NK-92 (cell line): ENCODE measurements around the gene RPS6KA5.
"Not testable (repeated sequence)": the region's sequence is repeated elsewhere in the genome, so short reads cannot be mapped to it uniquely, and the experiment has no call there.

ENCODE experiments used
- DNase-seq: peaks from one replicate; lab custom pipeline; 2025; ENCODE audit not compliant: unreplicated experiment; lab: John Stamatoyannopoulos, UW

RPS6KA5 gene

DNA sequence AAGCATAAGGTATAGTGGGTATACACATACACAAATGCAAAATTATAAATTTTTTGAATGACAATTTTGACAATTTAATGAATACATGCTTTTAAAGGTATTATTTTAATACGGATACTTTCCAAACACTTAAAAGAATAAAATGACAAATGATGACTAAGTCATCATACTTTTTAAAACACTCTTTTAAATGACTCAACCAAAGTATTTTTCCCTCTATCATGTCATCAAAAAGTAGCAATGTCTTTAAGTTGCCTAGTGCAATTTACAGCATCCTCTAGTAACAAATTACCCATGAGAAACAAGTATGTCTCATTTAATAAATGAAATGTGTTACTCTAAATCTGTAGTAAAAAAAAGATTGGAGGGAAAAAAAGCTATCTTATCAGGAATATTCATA lies 73.3 kb downstream of the RPS6KA5 start:
- DNase-seq = no peak

DNA sequence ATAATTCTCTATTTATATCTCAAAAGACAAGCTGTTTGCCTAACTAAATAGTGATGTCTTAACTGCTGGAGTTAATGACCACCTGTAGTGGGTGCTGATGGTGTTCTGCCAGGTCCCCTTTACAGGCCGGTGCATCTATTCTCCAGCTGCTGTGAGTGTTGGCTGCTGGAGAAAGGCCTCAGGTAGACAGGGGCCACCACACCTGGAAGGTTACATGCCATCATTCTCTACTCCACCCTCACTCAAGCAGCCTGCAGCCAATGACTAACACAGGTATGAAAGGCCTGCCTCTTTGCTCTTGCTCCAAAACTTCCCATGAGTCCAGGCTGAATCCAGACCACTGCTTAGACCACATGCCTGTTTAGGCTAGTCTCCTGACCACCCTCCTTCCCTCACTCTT lies 73.9 kb downstream of the RPS6KA5 start:
- no peak for DNase-seq

DNA sequence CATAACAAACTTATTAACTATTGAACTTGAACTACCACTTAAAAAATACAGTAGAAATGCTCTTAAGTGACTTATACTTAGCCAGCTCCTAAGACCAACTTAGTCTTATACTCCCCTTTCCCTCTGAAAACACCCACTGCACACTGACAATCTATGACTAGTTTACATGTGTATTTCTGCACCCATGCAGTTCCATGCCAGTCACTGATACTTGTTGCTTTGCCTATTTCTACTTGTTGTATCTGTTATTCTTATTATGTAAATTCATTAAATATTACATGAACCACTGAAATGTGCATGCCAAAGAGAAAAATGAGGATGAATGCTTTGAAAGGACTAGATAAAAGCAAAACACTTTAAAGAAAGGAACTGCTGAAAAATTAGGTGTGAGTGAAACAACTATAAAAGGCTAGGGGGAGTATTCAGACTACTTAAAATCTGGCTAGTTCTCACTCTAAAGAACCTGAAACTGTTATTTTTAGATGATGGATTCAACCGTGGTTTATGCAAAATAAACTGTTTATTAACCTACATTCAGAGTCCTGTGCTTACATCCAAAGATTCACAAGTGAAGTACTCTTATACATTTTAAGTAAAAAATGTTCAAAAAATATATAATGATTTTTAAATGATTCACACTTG lies 74.7 kb downstream of the RPS6KA5 start:
- no peak for DNase-seq

DNA sequence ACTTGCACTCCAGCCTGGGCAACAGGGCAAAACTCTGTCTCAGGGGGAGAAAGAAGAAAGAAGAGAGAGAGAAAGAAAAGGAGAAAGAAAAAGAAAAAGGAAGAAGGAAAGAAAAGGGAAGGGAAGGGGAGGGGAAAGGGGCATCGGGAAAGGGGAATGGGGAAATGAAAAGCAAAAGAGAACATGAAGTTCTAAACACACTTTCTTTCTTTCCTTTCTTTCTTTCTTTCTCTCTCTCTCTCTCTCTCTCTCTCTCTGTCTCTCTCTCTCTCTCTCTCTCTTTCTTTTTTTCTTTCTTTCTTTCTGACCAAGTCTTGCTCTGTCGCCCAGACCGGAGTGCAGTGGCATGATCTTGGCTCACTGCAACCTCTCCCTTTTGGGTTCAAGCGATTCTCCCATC lies 76.9 kb downstream of the RPS6KA5 start:
- no peak for DNase-seq

DNA sequence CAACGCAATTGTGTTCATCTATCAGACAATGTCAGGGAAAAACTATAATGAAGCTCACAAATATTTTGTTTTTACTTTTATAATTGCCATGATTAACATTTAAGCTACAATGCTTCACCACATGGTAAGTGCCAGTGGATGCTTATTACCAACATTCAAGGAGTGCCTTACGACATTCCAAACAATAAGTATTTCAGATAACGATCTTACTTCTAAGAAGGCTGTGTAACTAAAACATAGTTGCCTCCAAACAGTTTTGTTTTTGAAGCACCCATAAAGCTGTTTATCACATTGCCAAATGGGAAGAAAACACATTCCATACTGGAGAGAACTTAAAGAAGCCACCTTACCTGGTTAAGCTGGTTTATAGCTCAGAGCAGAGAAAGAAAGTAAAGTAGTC lies 78.8 kb downstream of the RPS6KA5 start:
- DNase-seq = no peak

DNA sequence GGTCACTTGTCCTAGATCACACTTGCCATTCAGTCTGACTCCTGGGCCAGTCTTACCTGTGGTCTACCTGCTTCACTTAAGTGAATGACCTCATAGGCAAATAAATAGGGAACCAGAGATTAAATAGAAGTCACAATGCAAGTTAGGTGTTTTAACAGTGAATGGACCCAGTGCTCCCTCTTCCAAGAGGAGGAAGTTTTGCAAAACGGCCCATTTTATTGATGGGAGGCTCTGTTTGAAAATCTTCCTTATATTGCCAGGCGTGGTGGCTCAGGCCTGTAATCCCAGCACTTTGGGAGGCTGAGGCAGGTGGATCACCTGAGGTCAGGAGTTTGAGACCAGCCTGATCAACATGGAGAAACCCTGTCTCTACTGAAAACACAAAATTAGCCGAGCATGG lies 79.8 kb downstream of the RPS6KA5 start:
- DNase-seq = not testable (repeated sequence)

DNA sequence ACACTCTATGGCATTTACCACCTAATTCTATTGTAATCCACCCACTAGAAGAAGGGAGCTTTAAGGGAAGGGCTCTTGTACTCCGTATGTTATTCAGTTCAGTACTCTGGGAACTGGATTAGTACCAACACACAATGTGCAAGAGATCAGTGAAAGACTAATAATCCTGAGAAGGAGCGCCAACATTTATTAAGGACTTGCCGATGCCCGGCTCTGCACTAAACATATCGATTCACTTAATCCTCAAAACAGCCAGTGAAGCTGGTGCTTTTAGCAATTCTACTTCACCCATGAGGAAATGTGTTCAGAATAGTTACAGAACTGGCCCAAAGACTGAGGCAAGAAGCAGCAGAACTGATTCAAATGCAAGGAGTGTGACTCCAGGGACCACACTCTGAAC lies 80.9 kb downstream of the RPS6KA5 start:
- DNase-seq = no peak

DNA sequence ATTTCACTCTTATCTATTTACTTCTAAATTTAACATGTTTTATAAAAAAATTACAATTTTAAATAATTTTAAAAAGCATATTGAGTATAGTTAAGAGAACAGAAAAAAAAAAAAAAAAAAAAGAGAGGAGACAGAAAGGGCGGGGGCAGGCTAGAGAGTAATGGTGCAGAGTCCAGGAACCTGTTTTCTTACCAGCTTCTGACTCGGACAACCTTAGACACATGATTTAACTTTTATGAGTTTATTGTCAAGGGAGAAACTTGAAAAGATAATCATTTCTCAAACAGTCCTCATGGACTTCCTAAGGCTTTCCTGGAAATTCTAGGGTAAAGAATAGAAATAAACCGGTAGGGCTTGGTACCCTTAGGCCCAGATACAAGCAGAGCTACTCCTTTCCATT lies 84.3 kb downstream of the RPS6KA5 start:
- DNase-seq = no peak

DNA sequence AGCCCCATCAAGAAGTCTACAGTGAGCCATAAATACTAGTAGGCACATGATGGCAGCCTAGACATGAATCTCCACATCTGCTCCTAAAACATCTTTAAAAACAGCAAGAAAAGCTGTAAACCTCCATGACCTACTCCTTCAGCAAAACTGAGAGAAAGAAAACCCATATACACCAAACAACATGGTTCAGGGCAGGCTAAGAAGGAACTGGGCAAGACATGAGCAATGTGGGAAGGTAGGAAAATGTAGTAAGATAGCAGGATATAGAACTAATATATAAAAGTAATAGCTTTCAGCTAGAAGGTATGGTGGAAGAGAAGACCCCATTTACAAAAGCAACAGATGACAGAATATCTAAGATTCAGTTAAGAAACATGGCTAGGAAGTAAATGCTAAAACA lies 88.8 kb downstream of the RPS6KA5 start:
- no peak for DNase-seq

DNA sequence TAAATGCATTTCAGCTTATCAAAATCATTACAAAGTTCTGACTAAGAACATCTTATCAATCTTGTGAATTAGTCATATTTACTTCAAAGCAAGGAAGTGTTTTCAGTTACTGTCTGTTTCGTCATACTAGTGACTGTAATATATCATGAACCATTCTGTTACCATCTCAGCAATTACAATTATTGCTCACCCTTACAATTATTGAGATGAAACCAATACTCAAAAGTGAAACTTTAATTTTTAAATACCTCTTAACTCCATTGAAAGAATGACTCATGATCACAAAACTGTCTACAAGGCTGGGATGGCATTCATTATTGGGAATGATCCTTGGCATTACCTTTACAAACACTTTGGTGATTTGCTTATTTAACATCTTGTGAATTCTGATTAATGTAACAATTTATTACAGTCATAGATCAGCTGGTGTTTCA lies 90.3 kb downstream of the RPS6KA5 start:
- DNase-seq = no peak

DNA sequence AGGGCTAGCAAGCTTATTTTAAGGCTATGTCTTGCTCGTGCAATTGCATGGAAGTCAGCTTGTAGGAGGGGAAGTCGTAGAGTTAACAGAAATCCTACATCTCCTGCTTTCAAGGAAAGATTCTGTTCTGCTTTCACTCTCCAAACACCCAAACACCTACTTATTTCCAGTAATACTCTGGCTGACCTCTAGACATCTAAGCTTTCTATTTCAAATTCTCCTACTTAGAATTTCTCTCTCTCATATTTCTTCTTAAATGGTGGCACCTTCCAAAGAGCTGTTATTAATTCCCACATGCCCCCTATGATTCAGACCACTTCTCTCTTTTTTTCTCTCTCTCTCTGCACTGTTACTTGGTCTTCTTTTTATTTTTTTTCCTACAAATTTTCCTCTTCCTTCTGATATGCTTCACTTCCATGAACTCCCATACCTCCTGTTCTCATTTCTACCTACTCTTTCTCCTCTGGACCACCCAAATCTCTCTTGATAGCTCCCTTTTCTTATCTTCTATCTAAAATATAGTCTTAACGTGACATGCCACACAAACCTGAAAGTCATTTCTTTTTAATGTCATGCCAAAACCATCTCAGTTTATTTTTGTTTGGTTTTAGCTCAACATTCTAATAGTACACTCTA lies 90.8 kb downstream of the RPS6KA5 start:
- DNase-seq = no peak

DNA sequence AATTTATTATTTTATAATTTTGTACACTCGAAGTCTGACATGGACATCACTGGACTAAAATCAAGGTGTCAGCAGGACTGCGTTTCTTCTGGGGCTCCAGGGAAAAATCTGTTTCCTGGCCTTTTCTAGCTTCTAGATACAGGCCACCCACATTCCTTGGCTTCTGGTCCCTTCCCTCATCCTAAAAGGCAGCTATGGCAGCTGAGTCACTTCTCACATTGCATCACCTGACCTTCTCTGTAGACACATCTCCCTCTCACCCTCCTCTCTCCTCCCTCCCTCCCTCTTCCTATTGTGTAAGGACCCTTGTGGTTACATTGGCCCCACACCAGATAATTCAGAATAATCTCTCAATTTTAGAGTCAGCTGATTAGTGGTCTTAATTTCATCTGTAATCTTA lies 92.4 kb downstream of the RPS6KA5 start:
- no peak for DNase-seq

DNA sequence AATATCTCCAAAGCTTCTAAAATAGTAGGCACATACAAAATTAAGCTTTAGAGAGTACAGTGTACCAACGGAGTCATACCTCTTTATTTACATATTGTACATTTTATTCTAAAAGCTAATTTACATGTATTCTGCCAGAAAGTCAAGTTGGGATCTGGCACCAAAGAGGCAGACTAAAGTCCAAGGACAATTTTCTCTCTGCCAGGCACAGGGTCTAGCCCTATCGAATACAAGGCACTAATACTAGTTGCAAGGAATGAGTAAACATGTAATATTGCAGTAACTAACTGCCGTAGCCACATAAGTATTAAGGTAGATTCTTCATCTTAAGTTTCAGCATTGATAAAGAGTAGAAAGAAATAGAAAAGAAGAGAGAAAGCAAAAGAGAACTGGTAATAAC lies 93.9 kb downstream of the RPS6KA5 start:
- no peak for DNase-seq

DNA sequence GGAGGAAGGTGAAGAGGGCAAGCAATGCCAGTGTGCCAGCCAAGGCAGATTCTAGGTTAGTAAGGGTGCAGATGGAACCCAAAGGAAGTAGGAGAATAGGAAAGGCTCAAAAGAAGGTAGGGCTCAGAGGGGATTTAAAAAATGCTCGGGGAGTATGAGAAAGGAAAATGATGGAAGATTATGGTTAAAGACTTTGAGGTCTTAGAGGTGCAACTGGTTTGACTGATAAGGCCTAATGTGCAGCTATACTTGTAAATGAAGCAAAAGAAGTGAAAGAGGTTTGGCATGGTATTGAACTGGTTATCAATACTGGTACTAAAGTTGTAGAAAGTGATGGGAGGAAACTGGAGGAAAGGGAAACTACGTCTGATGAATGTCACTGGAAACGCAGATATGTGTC lies 94.7 kb downstream of the RPS6KA5 start:
- DNase-seq = no peak

DNA sequence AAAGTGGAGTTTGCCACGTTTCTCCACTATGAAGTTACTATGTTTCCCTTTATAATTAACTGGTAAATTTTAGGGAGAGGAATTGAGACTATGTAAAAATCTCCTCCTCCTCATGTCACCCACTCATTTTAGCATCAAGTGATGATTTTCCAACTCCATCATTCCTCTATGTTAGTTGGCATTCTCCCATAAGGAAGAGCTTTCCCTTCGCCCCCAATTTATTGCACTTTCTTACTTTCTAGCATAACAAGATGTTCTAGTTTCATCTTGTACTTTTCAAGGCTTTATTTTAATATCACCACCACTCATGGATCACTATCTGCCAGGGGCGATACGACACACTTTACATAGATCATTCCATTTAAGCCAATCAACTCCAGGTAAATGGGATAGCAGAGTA lies 97.1 kb downstream of the RPS6KA5 start:
- DNase-seq = no peak

DNA sequence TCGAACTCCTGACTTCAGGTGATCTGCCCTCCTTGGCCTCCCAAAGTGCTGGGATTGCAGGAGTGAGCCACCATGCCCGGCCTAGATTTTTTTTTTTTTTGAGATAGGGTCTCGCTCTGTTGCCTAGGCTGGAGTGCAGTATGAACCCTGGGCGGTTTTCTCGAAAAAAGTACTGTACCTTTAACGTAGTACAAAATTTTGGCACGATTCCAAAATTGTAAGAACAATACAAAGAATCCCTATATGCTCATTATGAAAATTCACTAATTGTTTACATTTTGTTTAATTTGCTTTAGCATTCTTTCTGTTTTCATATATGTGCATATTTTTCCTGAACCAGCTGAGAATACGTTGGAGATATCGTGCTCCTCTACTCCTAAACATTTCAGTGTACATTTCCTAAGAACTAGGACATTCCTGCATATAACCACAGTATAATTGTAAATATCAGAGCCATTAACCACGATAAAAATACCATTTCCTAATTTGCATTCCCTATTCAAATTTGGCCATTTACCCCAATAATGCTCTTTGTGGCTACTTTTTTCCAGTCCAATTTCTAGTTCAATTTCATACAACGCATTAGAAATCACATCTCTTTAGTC lies 97.8 kb downstream of the RPS6KA5 start:
- no peak for DNase-seq

DNA sequence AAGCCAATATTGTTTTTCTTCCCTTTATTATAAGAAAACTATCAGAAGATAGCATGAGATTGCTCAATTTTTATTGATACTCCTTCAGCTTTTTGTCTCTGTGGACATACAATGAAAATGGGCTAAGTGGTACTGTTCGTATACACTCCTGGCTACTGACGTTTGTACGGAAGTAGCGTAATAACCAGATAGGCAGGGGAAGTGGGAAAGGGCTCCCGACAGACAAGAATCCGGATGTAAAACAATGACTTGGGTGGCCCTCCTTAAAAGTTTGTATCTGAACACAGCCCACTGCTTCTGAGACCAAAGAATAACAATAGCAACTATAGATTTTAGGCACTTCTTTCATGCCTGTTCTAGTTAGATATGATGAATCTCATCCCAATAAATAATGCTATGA lies 99.6 kb downstream of the RPS6KA5 start:
- DNase-seq = no peak

DNA sequence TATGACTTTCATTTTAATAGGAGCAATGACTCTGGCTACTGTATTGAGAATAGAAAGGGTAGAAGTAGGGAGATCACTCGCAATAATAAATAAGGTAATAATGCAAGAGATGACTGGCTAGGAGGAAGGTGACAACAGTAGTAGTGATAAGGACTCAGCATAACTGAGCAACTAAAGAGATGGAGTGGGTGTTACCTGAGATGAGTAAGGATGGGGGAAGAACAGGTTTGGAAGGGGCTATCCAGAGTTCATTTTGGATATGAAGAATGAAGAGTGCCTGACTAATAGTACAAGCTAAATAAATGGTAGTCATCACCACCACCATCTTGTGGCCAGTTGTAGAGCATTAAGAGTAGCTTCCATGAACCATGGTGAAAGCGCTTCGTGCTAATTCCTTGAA lies 101.1 kb downstream of the RPS6KA5 start:
- DNase-seq = no peak

DNA sequence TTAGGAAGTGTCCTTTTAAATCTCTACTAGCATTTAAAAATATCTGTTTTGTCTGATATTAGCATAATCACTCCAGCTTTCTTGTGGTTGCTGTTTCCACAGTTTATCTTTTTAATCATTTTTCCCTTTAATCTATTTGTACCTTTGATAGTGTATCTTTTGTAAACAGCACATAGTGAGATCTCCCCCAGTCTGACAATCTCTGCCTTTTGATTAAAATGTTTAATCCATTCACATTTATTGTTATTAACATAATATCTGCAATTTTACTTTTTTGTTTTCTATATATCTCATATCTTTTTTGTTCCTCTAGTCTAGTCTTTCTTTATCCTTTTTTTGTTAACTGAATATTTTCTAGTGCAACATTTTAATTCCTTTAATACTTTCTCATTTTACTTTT lies 104.2 kb downstream of the RPS6KA5 start:
- no peak for DNase-seq

DNA sequence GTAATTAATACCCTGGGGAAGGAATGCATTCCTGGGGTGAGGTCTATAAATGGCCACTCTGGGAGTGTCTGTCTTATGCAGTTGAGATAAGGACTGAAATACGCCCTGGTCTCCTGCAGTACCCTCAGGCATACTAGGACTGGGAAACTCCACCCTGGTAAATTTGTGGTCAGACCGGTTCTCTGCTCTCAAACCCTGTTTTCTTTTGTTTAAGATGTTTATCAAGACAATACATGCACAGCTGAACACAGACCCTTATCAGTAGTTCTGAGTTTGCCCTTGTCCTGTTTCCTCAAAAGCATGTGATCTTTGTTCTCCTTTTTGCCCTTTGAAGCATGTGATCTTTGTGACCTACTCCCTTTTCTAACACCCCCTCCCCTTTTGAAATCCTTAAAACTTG lies 106.8 kb downstream of the RPS6KA5 start:
- not testable (repeated sequence) for DNase-seq

DNA sequence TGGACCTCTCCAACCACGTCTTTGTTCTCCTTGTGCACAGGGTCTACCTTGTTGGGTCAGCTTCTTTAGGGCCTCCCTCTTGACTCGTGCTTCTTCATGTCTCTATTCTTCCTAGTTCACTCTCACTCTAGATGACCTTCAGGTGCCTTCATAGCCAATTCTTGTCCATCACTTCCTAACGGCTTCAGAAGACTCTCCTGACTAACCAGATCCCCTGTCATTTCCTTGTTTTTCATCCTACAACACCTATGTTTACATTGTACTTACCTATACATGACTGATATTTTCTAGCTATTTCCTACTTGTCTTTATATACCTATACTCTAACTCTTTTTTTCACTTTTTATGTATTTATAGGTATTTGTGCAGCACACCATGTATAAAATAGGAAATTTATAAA lies 117.1 kb downstream of the RPS6KA5 start:
- DNase-seq = no peak

DNA sequence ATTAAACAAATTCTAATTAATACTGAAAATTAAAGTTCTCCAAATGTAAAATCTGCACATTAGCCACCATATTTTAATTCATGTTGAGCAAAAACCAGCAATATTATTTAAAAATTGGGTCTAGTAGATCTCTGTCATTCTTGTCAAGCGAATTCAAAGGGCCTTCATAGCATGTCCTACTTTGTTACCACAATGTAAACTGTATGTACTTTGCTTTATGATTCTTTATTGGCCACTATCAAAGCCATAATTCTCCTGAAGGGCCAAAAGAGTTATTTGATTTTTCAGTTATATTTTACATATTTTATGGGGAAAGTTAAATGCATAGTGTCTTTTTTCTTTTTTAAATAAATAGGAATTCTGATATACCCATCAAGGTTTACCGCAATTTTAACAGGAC lies 117.9 kb downstream of the RPS6KA5 start:
- no peak for DNase-seq

DNA sequence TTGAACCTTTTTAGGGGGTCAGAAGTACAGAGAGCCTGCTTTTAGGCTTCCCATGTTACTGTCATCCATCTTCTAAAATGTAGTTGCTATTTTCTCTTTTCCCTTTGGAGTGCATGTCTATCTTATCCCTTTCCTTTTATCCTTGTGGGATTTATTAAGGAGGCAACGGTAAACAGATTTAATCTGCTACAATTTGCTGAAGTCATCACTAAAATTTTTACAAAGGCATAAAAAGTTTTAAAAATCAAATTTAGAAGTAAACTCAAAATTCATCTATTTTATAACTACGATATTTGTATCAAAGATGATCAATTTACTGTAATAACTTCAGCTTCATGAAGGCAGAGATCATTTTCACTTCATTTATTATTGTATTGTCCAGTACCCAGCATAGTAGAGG lies 118.7 kb downstream of the RPS6KA5 start:
- no peak for DNase-seq
